Epidermal melanocyte (primary cell): ENCODE results near the gene FAM136A.
A peak's percentile ranks its signal among the peaks of the same experiment; 100 is the strongest.
"Not testable (repeated sequence)": the region's sequence is repeated elsewhere in the genome, so short reads cannot be mapped to it uniquely, and the experiment has no call there.

Experiments used
- DNase-seq: peaks from one replicate; pipeline ENCODE4 v3.0.0; 2011; ENCODE audit warnings: low spot score; ENCODE audit not compliant: insufficient read length

Gene FAM136A

GRCh38 chr2:70297828-70298227 lies 4.0 kb downstream of the FAM136A start:
- DNase-seq, result not testable (repeated sequence)

- DNase-seq, result no peak
Measured at GRCh38 chr2:70283500-70284191, 18.2 kb downstream of the FAM136A start.

GRCh38 chr2:70282439-70282838 lies 19.4 kb downstream of the FAM136A start:
- DNase-seq, result no peak

GRCh38 chr2:70280242-70280798 lies 21.5 kb downstream of the FAM136A start:
- DNase-seq, result no peak

- no peak for DNase-seq
Measured at GRCh38 chr2:70270323-70270722, 31.5 kb downstream of the FAM136A start.

GRCh38 chr2:70269422-70270302 lies 32.2 kb downstream of the FAM136A start:
- not testable (repeated sequence) for DNase-seq

- not testable (repeated sequence) for DNase-seq
Measured at GRCh38 chr2:70266925-70267324, 34.9 kb downstream of the FAM136A start.

GRCh38 chr2:70261501-70261900 lies 40.4 kb downstream of the FAM136A start:
- no peak for DNase-seq

- DNase-seq, result no peak
Measured at GRCh38 chr2:70258532-70258875, 43.4 kb downstream of the FAM136A start.

GRCh38 chr2:70255637-70256314 lies 46.1 kb downstream of the FAM136A start:
- no peak for DNase-seq

- DNase-seq, result no peak
Measured at GRCh38 chr2:70250434-70250833, 51.4 kb downstream of the FAM136A start.

- peak; percentile 90 for DNase-seq
Measured at GRCh38 chr2:70248181-70248847, 53.6 kb downstream of the FAM136A start, which contains the start of gene TIA1. TSS of gene TIA1 (minus strand) at chr2:70248628. CDS start at chr2:70248430, 198 bp downstream.

GRCh38 chr2:70247364-70248180 lies 54.3 kb downstream of the FAM136A start:
- DNase-seq, result no peak
